AG20443 (cell line): ENCODE results near the gene SPINK13.
"Not testable (repeated sequence)": the region's sequence is repeated elsewhere in the genome, so short reads cannot be mapped to it uniquely, and the experiment has no call there.

ENCODE experiments used
- DNase-seq: peaks from one replicate; pipeline ENCODE4 v3.0.0; 2012; ENCODE audit warnings: low spot score, mixed read lengths

The SPINK13 gene, protein sequence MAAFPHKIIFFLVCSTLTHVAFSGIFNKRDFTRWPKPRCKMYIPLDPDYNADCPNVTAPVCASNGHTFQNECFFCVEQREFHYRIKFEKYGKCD

GRCh38 chr5:148268566-148268965, at the start of gene SPINK13:
Gene SPINK13 (plus strand): TSS chr5:148268794. CDS start chr5:148270073, 1,279 bp downstream.
- DNase-seq = peak; percentile 67

- no peak for DNase-seq
Observed at GRCh38 chr5:148221508-148221907, 47.1 kb upstream of the SPINK13 start.

DNA sequence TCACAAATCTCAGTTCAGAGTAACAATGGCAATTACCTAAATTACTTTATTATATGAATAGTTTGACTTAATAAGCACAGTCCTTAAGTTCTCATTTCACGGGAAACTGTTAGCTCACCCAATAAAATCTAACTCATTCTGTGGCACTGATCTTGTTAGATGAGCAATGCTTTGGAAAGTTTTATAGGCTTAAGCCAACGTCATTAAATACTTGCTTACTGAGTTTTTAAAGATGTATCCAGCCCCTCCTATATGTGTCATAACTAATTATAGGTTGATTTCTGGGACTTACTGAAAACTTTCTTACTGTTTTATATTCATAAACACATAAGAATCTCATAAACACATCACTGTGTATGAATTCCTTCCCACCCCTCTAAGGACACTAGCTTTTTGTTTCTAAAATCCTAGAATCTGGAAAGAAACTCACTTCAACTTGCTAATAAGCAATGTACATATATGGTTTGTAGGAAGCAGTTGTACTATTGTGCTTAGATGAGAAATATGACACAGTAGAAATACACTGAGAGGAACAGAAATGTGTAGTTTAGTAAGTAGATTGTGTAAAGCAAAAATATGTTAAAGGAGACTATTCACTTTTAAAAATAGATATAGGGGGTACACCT, 44.4 kb upstream of the SPINK13 start:
- no peak for DNase-seq

DNA sequence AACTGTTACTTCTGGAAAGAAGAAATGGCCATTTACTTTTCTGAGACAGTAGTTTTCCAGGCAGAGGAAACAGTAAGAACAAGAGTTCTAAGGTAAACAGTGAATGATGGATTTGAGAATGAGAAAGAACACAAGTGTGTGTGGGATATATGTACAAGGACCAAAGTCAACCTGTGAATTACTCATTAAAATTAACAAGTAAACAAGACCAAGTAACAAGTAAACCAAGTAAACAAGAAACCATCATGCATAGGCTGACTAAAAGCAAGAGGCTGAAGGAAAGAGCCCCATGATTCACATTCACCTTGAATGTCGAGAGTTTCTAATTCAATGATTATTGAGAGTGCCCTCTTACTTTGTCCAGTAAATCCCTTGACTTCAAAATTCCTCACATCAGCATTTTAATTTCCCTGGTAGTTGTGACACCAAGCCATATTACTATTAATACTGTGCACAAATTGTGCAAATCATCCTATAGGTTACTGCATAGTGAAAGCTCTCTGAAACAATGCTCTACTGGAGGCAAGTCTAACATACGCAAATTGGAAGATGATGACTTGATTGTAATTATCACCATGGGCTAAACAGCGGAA, 40.1 kb upstream of the SPINK13 start:
- DNase-seq = no peak

GRCh38 chr5:148229840-148230239, 38.8 kb upstream of the SPINK13 start:
- no peak for DNase-seq

- DNase-seq = no peak
Observed at GRCh38 chr5:148230240-148230639, 38.4 kb upstream of the SPINK13 start.

GRCh38 chr5:148237785-148238417, 30.7 kb upstream of the SPINK13 start:
- no peak for DNase-seq

DNA sequence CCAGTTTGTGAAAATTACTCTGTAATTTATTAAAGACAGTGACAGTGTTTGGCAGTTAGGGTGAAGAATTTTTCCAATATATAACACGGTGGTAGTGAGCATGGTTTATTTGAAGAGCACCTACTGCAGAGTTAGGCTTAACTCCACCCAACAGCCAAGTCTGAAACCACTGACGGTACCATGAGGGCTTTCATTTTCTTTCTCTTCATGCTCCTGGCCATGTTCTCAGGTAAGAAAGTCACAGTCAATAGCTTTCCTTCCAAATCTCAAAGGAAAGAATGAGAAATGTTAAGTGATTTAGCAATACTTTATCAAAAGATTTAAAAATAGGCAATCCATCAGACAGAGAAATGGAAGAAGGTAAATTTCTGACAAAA, 30.2 kb upstream of the SPINK13 start, which contains the start of gene MARCOL:
MARCOL (plus strand) TSS at position 108 of the 377 bp plus-strand sequence; CDS start at position 181, 73 bp downstream.
- DNase-seq = no peak

GRCh38 chr5:148248894-148249293, 19.7 kb upstream of the SPINK13 start:
- DNase-seq = no peak

GRCh38 chr5:148255456-148255855, 13.1 kb upstream of the SPINK13 start:
- no peak for DNase-seq

GRCh38 chr5:148259288-148259687, 9.3 kb upstream of the SPINK13 start:
- DNase-seq = no peak

DNA sequence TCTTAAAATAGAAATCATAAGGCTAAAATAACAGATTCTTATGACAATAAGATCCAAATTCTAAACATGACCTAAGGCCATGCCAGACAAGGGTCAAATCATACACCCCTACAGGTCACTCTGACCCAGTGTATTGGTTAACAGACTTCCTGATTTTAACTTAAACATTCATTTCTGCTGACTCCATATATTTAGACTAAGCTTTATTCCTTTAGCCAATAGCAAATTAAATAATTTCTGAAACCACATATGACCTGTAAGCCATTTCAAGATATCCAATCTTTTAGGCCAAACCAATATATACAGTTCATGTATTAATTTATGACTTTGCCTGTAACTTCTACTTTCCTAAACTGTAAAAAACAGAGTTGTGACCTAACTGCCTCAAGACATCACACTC, 7.4 kb upstream of the SPINK13 start:
- DNase-seq = no peak

DNA sequence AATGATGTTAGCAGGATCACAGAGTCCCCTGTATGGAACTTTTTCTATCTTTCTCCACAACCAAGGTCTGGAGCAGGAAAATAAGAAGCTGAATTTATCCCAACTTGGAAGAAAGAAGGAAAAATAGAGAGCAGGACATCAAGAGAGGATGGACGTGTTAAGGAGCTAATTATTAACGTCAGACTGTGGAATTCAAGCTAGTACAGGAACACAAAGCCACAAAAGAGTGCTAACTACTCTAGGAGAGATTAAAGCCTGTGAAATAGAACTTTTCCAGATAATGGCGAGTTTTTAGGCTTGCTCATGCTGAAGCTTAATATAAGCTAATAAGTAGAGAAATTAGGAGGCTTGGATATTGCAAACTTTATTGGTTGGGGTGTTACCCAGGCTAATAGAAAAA, 632 bp upstream of the SPINK13 start:
- DNase-seq = no peak

- DNase-seq = not testable (repeated sequence)
Observed at GRCh38 chr5:148275129-148275528, 6.5 kb downstream of the SPINK13 start.

DNA sequence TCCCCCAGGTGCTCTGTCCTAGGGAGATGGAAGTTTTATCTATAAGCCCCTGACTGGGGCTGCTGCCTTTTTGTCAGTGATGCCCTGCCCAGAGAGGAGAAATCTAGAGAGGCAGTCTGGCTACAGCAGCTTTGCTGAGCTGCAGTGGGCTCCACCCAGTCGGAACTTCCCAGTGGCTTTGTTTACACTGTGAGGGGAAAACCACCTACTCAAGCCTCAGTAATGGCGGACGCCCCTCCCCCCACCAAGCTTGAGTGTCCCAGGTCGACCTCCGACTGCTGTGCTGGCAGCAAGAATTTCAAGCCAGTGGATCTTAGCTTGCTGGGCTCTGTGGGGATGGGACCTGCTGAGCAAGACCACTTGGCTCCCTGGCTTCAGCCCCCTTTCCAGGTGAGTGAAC, 12.3 kb downstream of the SPINK13 start:
- not testable (repeated sequence) for DNase-seq

DNA sequence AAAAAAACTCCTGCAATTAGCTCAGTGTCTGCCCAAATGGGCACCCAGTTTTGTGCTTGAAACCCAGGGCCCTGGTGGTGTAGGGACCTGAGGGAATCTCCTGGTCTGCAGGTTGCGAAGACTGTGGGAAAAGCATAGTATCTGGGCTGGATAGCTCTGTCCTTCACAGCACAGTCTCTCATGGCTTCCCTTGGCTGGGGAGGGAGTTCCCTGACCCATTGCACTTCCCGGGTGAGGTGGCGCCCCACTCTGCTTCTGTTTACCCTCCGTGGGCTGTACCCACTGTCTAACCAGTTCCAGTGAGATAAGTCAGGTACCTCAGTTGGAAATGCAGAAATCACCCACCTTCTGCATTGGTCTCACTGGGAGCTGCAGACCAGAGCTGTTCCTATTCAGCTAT, 12.7 kb downstream of the SPINK13 start:
- DNase-seq = not testable (repeated sequence)

DNA sequence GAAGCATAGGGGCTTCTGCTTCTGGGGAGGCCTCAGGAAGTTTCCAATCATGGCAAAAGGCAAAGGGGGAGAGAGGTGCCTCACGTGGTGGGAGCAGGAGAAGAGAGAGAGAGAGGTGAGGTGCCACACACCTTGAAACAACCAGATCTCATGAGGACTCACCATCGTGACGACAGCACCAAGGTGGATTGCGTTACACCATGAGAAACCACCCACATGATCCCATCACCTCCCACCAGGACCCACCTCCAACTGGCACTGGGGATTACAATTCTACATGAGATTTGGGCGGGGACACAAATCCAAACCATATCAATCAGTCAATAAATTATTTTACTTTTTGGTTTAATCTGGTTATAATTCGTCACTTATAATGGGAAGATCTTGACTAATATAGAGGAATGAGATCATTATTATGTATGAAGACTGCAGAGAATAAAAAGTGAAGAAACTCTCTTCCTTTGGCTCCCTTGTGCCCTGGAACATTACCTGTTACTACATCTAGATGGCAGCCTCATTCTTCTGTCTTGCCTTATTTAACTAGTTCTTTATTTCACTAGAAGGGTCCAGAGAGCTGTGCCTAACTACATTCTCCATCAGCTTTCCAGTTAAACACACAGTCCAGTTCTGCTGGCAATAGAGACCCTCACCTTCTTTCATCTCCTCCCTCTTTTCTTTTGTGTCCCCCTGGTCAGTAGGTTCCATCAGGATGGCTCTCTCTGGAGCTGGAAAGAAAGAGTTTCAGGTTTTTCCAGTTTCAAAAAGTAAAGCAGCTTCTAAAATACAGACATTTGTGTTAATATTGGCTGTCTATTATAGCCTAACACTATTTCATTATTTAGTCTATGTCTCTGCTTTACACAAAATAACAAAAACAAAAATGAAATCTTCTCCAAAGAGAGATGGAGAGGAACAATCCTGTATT, 21.9 kb downstream of the SPINK13 start:
- DNase-seq = no peak

DNA sequence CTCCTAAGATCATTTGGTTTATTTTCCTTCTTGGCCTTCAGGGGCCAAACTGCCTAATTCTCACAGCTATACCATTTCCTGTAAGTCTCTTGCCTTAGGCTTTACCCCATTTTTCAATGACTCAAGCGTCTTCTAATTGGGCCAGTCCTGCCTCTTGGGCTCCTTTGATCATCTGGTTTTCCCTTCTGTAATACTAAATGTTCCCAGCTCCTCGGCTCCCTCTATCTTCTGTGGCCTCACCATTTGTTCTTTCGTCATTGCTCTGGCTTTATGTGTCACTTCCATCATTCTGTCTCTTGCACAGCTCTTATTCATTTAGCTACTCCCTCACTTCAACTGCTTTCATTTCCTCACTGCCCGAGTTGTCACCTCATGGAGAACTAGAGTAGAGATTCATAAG, 29.1 kb downstream of the SPINK13 start:
- DNase-seq = no peak

GRCh38 chr5:148306446-148306845, 37.9 kb downstream of the SPINK13 start:
- no peak for DNase-seq

GRCh38 chr5:148309019-148309418, 40.4 kb downstream of the SPINK13 start:
- no peak for DNase-seq

GRCh38 chr5:148309746-148310145, 41.2 kb downstream of the SPINK13 start:
- DNase-seq = no peak

DNA sequence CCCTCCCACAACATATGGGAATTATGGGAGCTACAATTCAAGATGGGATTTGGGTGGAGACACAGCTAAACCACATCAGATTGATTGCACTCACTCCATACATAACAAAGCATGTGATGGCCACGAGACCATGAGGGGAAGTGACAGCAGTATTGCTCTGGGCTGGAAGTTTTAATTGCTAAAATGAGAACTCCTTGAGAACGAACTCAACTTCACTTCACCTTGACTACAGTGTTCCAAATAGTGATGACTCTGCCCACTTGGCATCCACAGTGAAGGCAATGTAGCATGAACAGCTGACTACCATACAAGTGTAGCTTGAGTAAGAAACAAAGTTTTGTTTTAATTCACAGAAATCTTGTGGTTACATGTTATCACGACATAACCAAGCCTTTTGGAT, 42.9 kb downstream of the SPINK13 start:
- DNase-seq = no peak
